ENCODE measurements around the gene ANKH.

The ANKH gene

GRCh38 chr5:14741131-14741530 lies 130.4 kb downstream of the ANKH start:
- TF ChIP-seq CTCF (IDR thresholded peaks at IDR 0.05; ENCODE audit: control insufficient read depth, insufficient read depth, low read depth, low read length, missing control alignments) = no peak
- DNase-seq (ENCODE audit: low read depth) = no peak
- H3K4me3 ChIP-seq (ENCODE audit: control insufficient read depth, low read depth, low read length) = no peak overlapping the region

GRCh38 chr5:14739981-14740380 lies 131.6 kb downstream of the ANKH start:
- no peak overlapping the region for H3K4me3 ChIP-seq (ENCODE audit: control insufficient read depth, low read depth, low read length)
- TF ChIP-seq CTCF (IDR thresholded peaks at IDR 0.05; ENCODE audit: control insufficient read depth, insufficient read depth, low read depth, low read length, missing control alignments) = no peak
- no peak for DNase-seq (ENCODE audit: low read depth)

- H3K4me3 ChIP-seq (ENCODE audit: control insufficient read depth, low read depth, low read length) = no peak overlapping the region
- TF ChIP-seq CTCF (IDR thresholded peaks at IDR 0.05; ENCODE audit: control insufficient read depth, insufficient read depth, low read depth, low read length, missing control alignments) = no peak
- no peak for DNase-seq (ENCODE audit: low read depth)
Observed at GRCh38 chr5:14739538-14739937, 132.0 kb downstream of the ANKH start.

GRCh38 chr5:14738050-14738449 lies 133.5 kb downstream of the ANKH start:
- no peak overlapping the region for H3K4me3 ChIP-seq (ENCODE audit: control insufficient read depth, low read depth, low read length)
- no peak for DNase-seq (ENCODE audit: low read depth)
- no peak for TF ChIP-seq CTCF (IDR thresholded peaks at IDR 0.05; ENCODE audit: control insufficient read depth, insufficient read depth, low read depth, low read length, missing control alignments)

GRCh38 chr5:14737291-14737690 lies 134.3 kb downstream of the ANKH start:
- no peak for TF ChIP-seq CTCF (IDR thresholded peaks at IDR 0.05; ENCODE audit: control insufficient read depth, insufficient read depth, low read depth, low read length, missing control alignments)
- no peak overlapping the region for H3K4me3 ChIP-seq (ENCODE audit: control insufficient read depth, low read depth, low read length)
- no peak for DNase-seq (ENCODE audit: low read depth)

- no peak for TF ChIP-seq CTCF (IDR thresholded peaks at IDR 0.05; ENCODE audit: control insufficient read depth, insufficient read depth, low read depth, low read length, missing control alignments)
- DNase-seq (ENCODE audit: low read depth) = no peak
- no peak overlapping the region for H3K4me3 ChIP-seq (ENCODE audit: control insufficient read depth, low read depth, low read length)
Observed at GRCh38 chr5:14735944-14736343, 135.6 kb downstream of the ANKH start.

GRCh38 chr5:14734396-14734795 lies 137.2 kb downstream of the ANKH start:
- DNase-seq (ENCODE audit: low read depth) = no peak
- no peak overlapping the region for H3K4me3 ChIP-seq (ENCODE audit: control insufficient read depth, low read depth, low read length)
- TF ChIP-seq CTCF (IDR thresholded peaks at IDR 0.05; ENCODE audit: control insufficient read depth, insufficient read depth, low read depth, low read length, missing control alignments) = no peak
